ENCODE data around the gene PACSIN2. TPM values are rescaled to one million over a fixed set of nuclear protein-coding genes. Genes with fewer than 3 reads are reported as not detected.

PACSIN2 gene
- total and polyA plus RNA-seq, 2 experiments from 2014 or later = 23.5 to 57.3 TPM

- Histone ChIP-seq H3K27ac (ENCODE audit: low read depth) (no peak overlapping the region), H3K36me3 (ENCODE audit: insufficient read depth) (no peaks in the 10 kb centered on the region), H3K79me2 (replicated peaks; ENCODE audit: insufficient read depth) (no peaks in the 10 kb centered on the region), H4K20me1 (replicated peaks; ENCODE audit: insufficient read depth) (no peaks in the 10 kb centered on the region), H2AFZ (no peak overlapping the region), H3K4me2 (no peak overlapping the region), H3K4me3 (no peak overlapping the region), H3K9me2 (ENCODE audit: insufficient read depth) (no peaks in the 10 kb centered on the region), H3F3A (replicated peaks; ENCODE audit: low read depth) (no peaks in the 10 kb centered on the region), H3K27me3 (ENCODE audit: insufficient read depth) (no peaks in the 10 kb centered on the region), H3K4me1 (ENCODE audit: insufficient read depth) (no peaks in the 10 kb centered on the region)
- no peaks in the 10 kb centered on the region for H3K27me3 Mint-ChIP-seq (ENCODE audit: insufficient read depth, low read depth, poor library complexity)
- DNase-seq (ENCODE audit: low spot score) (no peak), ATAC-seq (no peak)
- H3K9me3 Mint-ChIP-seq = no peaks in the 10 kb centered on the region
- no peaks in the 10 kb centered on the region; the same call in 2 of the 3 replicates for H3K36me3 Mint-ChIP-seq (ENCODE audit: low read depth)
- H3K4me1 Mint-ChIP-seq = no peaks in the 10 kb centered on the region
- no peak overlapping the region for H3K4me3 Mint-ChIP-seq
- H3K27ac Mint-ChIP-seq = no peak overlapping the region
- TF ChIP-seq EZH2phosphoT487 (IDR thresholded peaks at IDR 0.05; ENCODE audit: unreplicated experiment) = no peak
- no peak for TF ChIP-seq CREB1 (CRISPR knock-in tag; IDR thresholded peaks at IDR 0.05; ENCODE audit: low read depth)
- TF ChIP-seq REST (IDR thresholded peaks at IDR 0.05; ENCODE audit: unreplicated experiment) = no peak
- no peak for TF ChIP-seq ZNF331 (CRISPR knock-in tag; IDR thresholded peaks at IDR 0.05; ENCODE audit: low read depth)
- no peak for TF ChIP-seq ZNF462 (CRISPR knock-in tag; IDR thresholded peaks at IDR 0.05)
- TF ChIP-seq EZH2 (IDR thresholded peaks at IDR 0.05; ENCODE audit: low read depth, unreplicated experiment) = no peak
- TF ChIP-seq ZNF114 (CRISPR knock-in tag; IDR thresholded peaks at IDR 0.05) = no peak
- no peak for TF ChIP-seq STAT1 (IDR thresholded peaks at IDR 0.05; ENCODE audit: unreplicated experiment)
- TF ChIP-seq POLR2AphosphoS5 (IDR thresholded peaks at IDR 0.05; ENCODE audit: low read depth) = no peak
- no peak for TF ChIP-seq CTCF (conservative IDR thresholded peaks at IDR 0.05; ENCODE audit: low read depth in 2 of 2)
- no peak for TF ChIP-seq JUNB (IDR thresholded peaks at IDR 0.05; ENCODE audit: unreplicated experiment)
- TF ChIP-seq NANOG (IDR thresholded peaks at IDR 0.05; ENCODE audit: borderline replicate concordance) = no peak
- no peak for TF ChIP-seq ETS1 (IDR thresholded peaks at IDR 0.05)
These were observed 184.8 kb downstream of the PACSIN2 start for GRCh38 chr22:42830161-42830560.

Data from GM23338 (cell line).